Endothelial cell of umbilical vein (primary cell): Measurements from ENCODE around the gene DLGAP1. TPM values are rescaled to one million over a fixed set of nuclear protein-coding genes. Genes with fewer than 3 reads are reported as not detected.

Source experiments
- BruUV-seq: library from RNA; stranded (reverse); fragments of 400-500 nt; replicated peaks from 2 replicates; lab custom pipeline; 2021; lab: Mats Ljungman, UMichigan
- CTCF ChIA-PET: fragments of 300-600, 350-600 bp; sonication (Branson Sonifier 250); formaldehyde crosslinking; loops from one replicate; lab custom pipeline; 2021; ENCODE audit warnings: antibody characterized with exemption, inconsistent platforms; lab: Charles Lee
- POLR2A ChIA-PET: fragments of 300-600, 350-600 bp; sonication (Branson Sonifier 250); formaldehyde crosslinking; loops from one replicate; lab custom pipeline; 2021; ENCODE audit warnings: antibody characterized with exemption, inconsistent platforms; lab: Charles Lee
- DNase-seq: peaks from one replicate; pipeline ENCODE4 v3.0.0-alpha.2; 2011; ENCODE audit warnings: low read depth, low spot score
- FAIRE-seq: peaks from 2 replicates; lab custom pipeline; 2011; peaks lifted over from hg19 to GRCh38; lab: Jason Lieb, UNC
- H2AFZ ChIP-seq: 2 replicates; pipeline ENCODE4 v1.6.0; 2012; ENCODE audit warnings: low read depth, low read length, control low read depth, inconsistent platforms
- H3K27ac ChIP-seq: 2 replicates; pipeline ENCODE4 v1.5.1; 2011; ENCODE audit warnings: low read depth, mild to moderate bottlenecking, control low read depth, low read length, moderate library complexity; ENCODE audit not compliant: insufficient read depth
- H3K27me3 ChIP-seq, 2 experiments: 2 replicates each; pipeline versions ENCODE4 v1.6.0 to v1.6.1; 2011; ENCODE audit warnings: low read length in 2 of 2, mixed read lengths in 1 of 2; ENCODE audit not compliant: control insufficient read depth in 2 of 2, insufficient read depth in 2 of 2
- H3K36me3 ChIP-seq, 2 experiments: 2 replicates in 1 of 2; 3 replicates in 1 of 2; pipeline ENCODE4 v1.5.1; 2011; ENCODE audit warnings: low read length in 2 of 2, mild to moderate bottlenecking in 1 of 2, moderate library complexity in 1 of 2; ENCODE audit not compliant: control insufficient read depth in 2 of 2, insufficient read depth in 2 of 2; ENCODE audit errors: extremely low read depth in 1 of 2
- H3K4me1 ChIP-seq: 3 replicates; pipeline ENCODE4 v1.5.1; 2011; ENCODE audit warnings: mild to moderate bottlenecking, low read length; ENCODE audit not compliant: control insufficient read depth, insufficient read depth; ENCODE audit errors: extremely low read depth
- H3K4me2 ChIP-seq: 2 replicates; pipeline ENCODE4 v1.6.1; 2011; ENCODE audit warnings: low read length, control low read depth, mixed read lengths; ENCODE audit not compliant: insufficient read depth
- H3K4me3 ChIP-seq, 3 experiments: fragments of 200-600 bp in 1 of 3; sonication (generic), shearing (Covaris generic) in 1 of 3; replicated peaks in 1 of 3; 2 replicates each; pipeline ENCODE4 v1.5.1; 2011 to 2016; ENCODE audit warnings: control low read depth in 3 of 3, low read length in 3 of 3, mild to moderate bottlenecking in 2 of 3, inconsistent platforms in 1 of 3, low read depth in 1 of 3, moderate library complexity in 1 of 3; ENCODE audit not compliant: insufficient read depth in 1 of 3
- H3K79me2 ChIP-seq: 2 replicates; pipeline ENCODE4 v1.6.0; 2012; ENCODE audit warnings: low read length, inconsistent platforms; ENCODE audit not compliant: control insufficient read depth, insufficient read depth
- H3K9ac ChIP-seq: replicated peaks from 2 replicates; pipeline ENCODE3; 2011; ENCODE audit warnings: low read length, control low read depth; ENCODE audit not compliant: insufficient read depth; ENCODE audit errors: extremely low read depth
- H3K9me1 ChIP-seq: replicated peaks from 3 replicates; pipeline ENCODE4 v1.6.0; 2011; ENCODE audit warnings: mild to moderate bottlenecking, low read length; ENCODE audit not compliant: control insufficient read depth, insufficient read depth; ENCODE audit errors: extremely low read depth
- H3K9me3 ChIP-seq: replicated peaks from 2 replicates; pipeline ENCODE4 v1.5.1; 2012; ENCODE audit warnings: low read length, inconsistent platforms; ENCODE audit not compliant: control insufficient read depth, insufficient read depth
- H4K20me1 ChIP-seq: replicated peaks from 2 replicates; pipeline ENCODE3; 2011; ENCODE audit warnings: mild to moderate bottlenecking, low read length; ENCODE audit not compliant: control insufficient read depth, insufficient read depth; ENCODE audit errors: extremely low read depth
- CTCF ChIP-seq, 2 donors: IDR thresholded peaks; 1 replicate in 1 of 2; 2 replicates in 1 of 2; pipeline ENCODE4 v1.5.1; 2011; ENCODE audit warnings: low read length in 2 of 2, mild to moderate bottlenecking in 2 of 2, moderate library complexity in 2 of 2, control low read depth in 1 of 2, inconsistent platforms in 1 of 2, low read depth in 1 of 2; ENCODE audit not compliant: insufficient read depth in 1 of 2; ENCODE audit errors: extremely low read depth in 1 of 2
- EZH2 ChIP-seq: IDR thresholded peaks from 2 replicates; pipeline ENCODE4 v1.6.1; 2012; ENCODE audit warnings: borderline replicate concordance, low read depth, mild to moderate bottlenecking, moderate library complexity, low read length, inconsistent platforms; ENCODE audit not compliant: severe bottlenecking
- FOS ChIP-seq: IDR thresholded peaks from 2 replicates; pipeline ENCODE4 v1.6.1; 2011; ENCODE audit warnings: mild to moderate bottlenecking, low read length, moderate library complexity, borderline replicate concordance; ENCODE audit not compliant: insufficient read depth
- GATA2 ChIP-seq: IDR thresholded peaks from 2 replicates; pipeline ENCODE4 v1.7.0; 2011; ENCODE audit warnings: low read depth, mild to moderate bottlenecking, moderate library complexity, mixed read lengths, low read length; ENCODE audit not compliant: insufficient read length, insufficient read depth
- JUN ChIP-seq: IDR thresholded peaks from 2 replicates; pipeline ENCODE4 v1.6.1; 2011; ENCODE audit warnings: borderline replicate concordance, low read depth; ENCODE audit not compliant: insufficient read length, insufficient read depth
- MAX ChIP-seq: IDR thresholded peaks from 2 replicates; pipeline ENCODE4 v1.6.1; 2011; ENCODE audit not compliant: insufficient read depth, insufficient read length
- MYC ChIP-seq: IDR thresholded peaks from one replicate; pipeline ENCODE4 v1.6.1; 2011; ENCODE audit warnings: mild to moderate bottlenecking, low read depth, low read length
- POLR2A ChIP-seq: IDR thresholded peaks from 2 replicates; pipeline ENCODE4 v1.6.1; 2012; ENCODE audit warnings: low read depth, mild to moderate bottlenecking, control low read depth, low read length
- POLR2AphosphoS5 ChIP-seq: IDR thresholded peaks from 2 replicates; pipeline ENCODE4 v1.6.1; 2012; ENCODE audit warnings: low read depth, mild to moderate bottlenecking, control low read depth, low read length, moderate library complexity; ENCODE audit not compliant: insufficient read depth
- dilution Hi-C: fragments of 300-500 bp; cut with MboI; formaldehyde crosslinking; loops from one replicate; pipeline ENCODE4 v1.15.0; 2019; ENCODE audit warnings: low sequenced_read_pairs; ENCODE audit not compliant: extremely low pct_ligation_motif_present
- intact Hi-C: fragments of 100-400 bp; cut with micrococcal nuclease; formaldehyde crosslinking; loops from one replicate; pipeline ENCODE4 v1.10.0; 2022
- polyA plus RNA-seq, 4 experiments: library from polyadenylated mRNA; depleted of rRNA in 3 of 4; stranded (reverse) in 3 of 4; unstranded in 1 of 4; fragments of >200 nt; gene quantifications; 2 replicates each; pipeline versions ENCODE4 v1.2.1 to v1.2.3, GENCODE V29; 2011 to 2012; ENCODE audit warnings: missing spikeins in 1 of 4
- total RNA-seq: library from RNA; stranded (reverse); gene quantifications from 2 replicates; pipeline ENCODE4 v1.2.3, GENCODE V29; 2021

Gene DLGAP1
- total and polyA plus RNA-seq, 2 donors (not counting 3 experiments of a cell fraction or from before 2014, with no cell fraction given): 0.04 TPM; not detected in 1

GRCh38 chr18:3554091-3554601 is 901.0 kb downstream of the DLGAP1 start:
- FAIRE-seq (no peak), DNase-seq (no peak)
- no peaks in the 10 kb centered on the region for H4K20me1 ChIP-seq
- no peak overlapping the region for H2AFZ ChIP-seq
- POLR2A ChIA-PET: no interaction called here
- intact Hi-C loops: no loop called here
- H3K36me3 ChIP-seq: no peaks in the 10 kb centered on the region
- BruUV-seq: no TSS peak
- no peaks in the 10 kb centered on the region for H3K4me1 ChIP-seq
- no peaks in the 10 kb centered on the region for H3K9me1 ChIP-seq
- H3K9ac ChIP-seq: no peak overlapping the region
- no peak overlapping the region for H3K4me3 ChIP-seq
- dilution Hi-C loops: no loop called here
- no peaks in the 10 kb centered on the region for H3K79me2 ChIP-seq
- H3K4me2 ChIP-seq: no peak overlapping the region
- no peaks in the 10 kb centered on the region for H3K9me3 ChIP-seq
- CTCF ChIA-PET: interaction anchor here (0.8 to 1.1 kb wide), 2 partner anchors 10 to 57 kb away, joined by 3 read pairs; no protein-coding TSS in a partner anchor
- H3K27me3 ChIP-seq: peaks cover 0 to 2% of the 10 kb centered on the region in 2 experiments
- no peak overlapping the region for H3K27ac ChIP-seq
- TF ChIP-seq POLR2A: no peak
- TF ChIP-seq EZH2: no peak
- no peak for TF ChIP-seq POLR2AphosphoS5
- TF ChIP-seq MYC: no peak
- no peak for TF ChIP-seq CTCF (IDR thresholded peaks at IDR 0.05; ENCODE audit: extremely low read depth in 1 of 2, insufficient read depth in 1 of 2, low read depth in 1 of 2, low read length in 2 of 2)
- TF ChIP-seq FOS: no peak
- no peak for TF ChIP-seq JUN
- TF ChIP-seq MAX: no peak
- no peak for TF ChIP-seq GATA2
